Testis (tissue), 2 donors: ENCODE data around the gene FYN.

Source experiments
- POLR2A ChIP-seq: fragments of 450-650 bp; IDR thresholded peaks from one replicate; pipeline ENCODE4 v1.6.1; 2017; ENCODE audit warnings: antibody characterized with exemption, mild to moderate bottlenecking, moderate library complexity
- TF ChIP-seq, protein P1 (sequence below), 3 experiments: fragments of 450-650 bp in 2 of 3; fragments of 200-600 bp in 1 of 3; sonication (generic) in 1 of 3; IDR thresholded peaks; one replicate each; pipeline ENCODE4 v1.5.1; 2016 to 2019; ENCODE audit warnings: antibody characterized with exemption in 3 of 3, mild to moderate bottlenecking in 2 of 3, moderate library complexity in 1 of 3

DNA sequence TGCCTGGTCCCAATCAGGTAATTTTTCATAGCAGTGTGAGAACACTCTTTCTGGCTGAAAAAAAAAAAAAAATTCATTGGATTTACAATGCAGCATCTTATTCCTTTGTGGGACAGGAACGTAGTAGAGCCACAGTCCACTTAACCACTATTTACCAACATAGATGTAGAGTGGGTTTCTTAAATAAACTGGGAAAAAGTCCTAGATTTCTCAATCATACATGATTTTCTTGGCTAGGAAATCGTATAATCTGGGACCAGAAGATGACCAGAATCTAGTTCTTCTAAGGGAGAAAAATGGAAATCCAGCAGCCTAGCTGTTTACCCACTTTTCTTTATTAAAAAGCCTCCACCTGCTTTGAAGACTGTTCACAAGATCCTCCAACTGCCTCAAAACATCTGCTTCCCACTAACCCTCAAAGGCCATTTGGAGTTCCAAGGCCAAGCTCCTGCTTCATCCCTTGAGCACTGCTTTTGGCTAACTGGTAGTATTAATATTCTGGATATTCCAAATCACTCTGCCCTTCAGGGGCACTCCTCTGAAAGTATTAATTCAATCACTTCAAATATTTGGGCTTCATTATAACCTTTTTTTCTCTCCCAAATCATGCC, 70.4 kb downstream of the FYN start:
- TF ChIP-seq, protein P1, sequence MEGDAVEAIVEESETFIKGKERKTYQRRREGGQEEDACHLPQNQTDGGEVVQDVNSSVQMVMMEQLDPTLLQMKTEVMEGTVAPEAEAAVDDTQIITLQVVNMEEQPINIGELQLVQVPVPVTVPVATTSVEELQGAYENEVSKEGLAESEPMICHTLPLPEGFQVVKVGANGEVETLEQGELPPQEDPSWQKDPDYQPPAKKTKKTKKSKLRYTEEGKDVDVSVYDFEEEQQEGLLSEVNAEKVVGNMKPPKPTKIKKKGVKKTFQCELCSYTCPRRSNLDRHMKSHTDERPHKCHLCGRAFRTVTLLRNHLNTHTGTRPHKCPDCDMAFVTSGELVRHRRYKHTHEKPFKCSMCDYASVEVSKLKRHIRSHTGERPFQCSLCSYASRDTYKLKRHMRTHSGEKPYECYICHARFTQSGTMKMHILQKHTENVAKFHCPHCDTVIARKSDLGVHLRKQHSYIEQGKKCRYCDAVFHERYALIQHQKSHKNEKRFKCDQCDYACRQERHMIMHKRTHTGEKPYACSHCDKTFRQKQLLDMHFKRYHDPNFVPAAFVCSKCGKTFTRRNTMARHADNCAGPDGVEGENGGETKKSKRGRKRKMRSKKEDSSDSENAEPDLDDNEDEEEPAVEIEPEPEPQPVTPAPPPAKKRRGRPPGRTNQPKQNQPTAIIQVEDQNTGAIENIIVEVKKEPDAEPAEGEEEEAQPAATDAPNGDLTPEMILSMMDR (IDR thresholded peaks at IDR 0.05), result no peak
- TF ChIP-seq POLR2A, result no peak
